Hepatocyte (in vitro differentiated cells): Measurements from ENCODE around the gene LRRC47.

ENCODE experiments used
- CTCF ChIP-seq: fragments of 200-600 bp; sonication (generic); IDR thresholded peaks from 2 replicates; pipeline ENCODE4 v1.5.1; 2016; ENCODE audit warnings: antibody characterized with exemption, mild to moderate bottlenecking; ENCODE audit not compliant: poor library complexity
- EZH2phosphoT487 ChIP-seq: fragments of 200-600 bp; sonication (generic); IDR thresholded peaks from one replicate; pipeline ENCODE4 v1.6.1; 2018; ENCODE audit warnings: antibody characterized with exemption, mild to moderate bottlenecking, low read depth, moderate library complexity; ENCODE audit not compliant: unreplicated experiment, severe bottlenecking

- no peak for TF ChIP-seq CTCF
- TF ChIP-seq EZH2phosphoT487: no peak
These were observed 24.0 kb upstream of the LRRC47 start for GRCh38 chr1:3820316-3820715.
